ENCODE results near the gene ARAP3. TPM values are rescaled to one million over a fixed set of nuclear protein-coding genes. Genes with fewer than 3 reads are reported as not detected.
A peak's percentile ranks its signal among the peaks of the same experiment; 100 is the strongest.

ARAP3 gene
- total and polyA plus RNA-seq, 4 experiments from 2014 or later: 0.73 to 16.4 (median 14.7) TPM; not detected in 1

DNA sequence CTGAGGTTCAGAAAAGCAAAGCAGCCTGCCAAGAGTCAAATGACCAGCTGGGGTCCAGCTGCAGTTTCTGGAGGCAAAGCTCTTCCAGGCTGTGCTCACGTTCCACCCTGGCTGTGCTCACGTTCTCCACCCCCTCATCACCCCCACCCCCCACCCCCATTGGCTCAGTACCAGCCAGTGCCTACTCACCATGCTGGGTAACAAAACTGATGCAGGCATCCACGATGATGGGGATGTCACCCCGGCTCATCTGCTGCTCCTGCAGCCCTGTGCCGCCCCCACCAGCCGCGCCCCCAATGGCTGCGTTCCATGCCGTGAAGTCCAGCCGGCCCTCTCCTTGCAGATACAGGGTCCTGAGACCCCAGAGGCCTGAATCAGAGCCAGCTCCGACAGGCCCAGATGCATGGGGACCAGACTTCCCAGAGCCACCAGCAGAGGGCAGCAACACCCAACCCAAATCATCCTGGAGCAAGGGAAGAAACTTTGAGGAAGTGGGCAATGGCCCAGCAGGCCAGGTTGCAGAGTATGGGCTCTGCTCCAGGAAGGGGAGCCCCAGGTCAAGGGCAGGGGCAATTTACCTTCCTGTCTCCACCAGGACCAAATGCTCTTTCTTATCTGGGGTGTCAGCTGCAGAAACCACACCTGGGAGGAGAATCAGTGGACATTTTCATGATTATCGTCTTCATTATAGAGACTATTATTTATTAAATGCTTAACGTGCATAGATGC lies 17.1 kb downstream of the ARAP3 start:
- Mint-ChIP-seq H3K4me1 (peaks cover 2 to 5% (median 4%) of the 10 kb centered on the region in 4 donors), H3K27me3 (no peaks in the 10 kb centered on the region), H3K9me3 (no peaks in the 10 kb centered on the region), H3K4me3 (no peak overlapping the region), H3K36me3 (no peaks in the 10 kb centered on the region), H3K27ac (no peak overlapping the region)
- H3K27me3 ChIP-seq (ENCODE audit: insufficient read depth, low read length): no peaks in the 10 kb centered on the region
- ChIA-PET CTCF (ENCODE audit: partially characterized antibody) (interaction anchor here (0.6 to 7.8 kb wide), 32 partner anchors 11 to 479 kb away, joined by 3 to 69 read pairs (median 4); partner anchors contain the start of genes ARAP3, DIAPH1, FCHSD1 and HDAC3), POLR2A (ENCODE audit: partially characterized antibody) (interaction anchor here (0.6 to 1.6 kb wide), 7 partner anchors 8 to 295 kb away, joined by 3 to 7 read pairs (median 3); no protein-coding TSS in a partner anchor)
- intact Hi-C loops (cut with micrococcal nuclease): loop anchor here (1.0 to 10.0 kb wide), 6 partner anchors 149 to 480 kb away; partner anchors contain the start of gene RNF14
- H3K9me3 ChIP-seq (ENCODE audit: control insufficient read depth in 1 of 2, low read length in 2 of 2): no peaks in the 10 kb centered on the region
- no peaks in the 10 kb centered on the region for H3K36me3 ChIP-seq (ENCODE audit: insufficient read depth, low read length)
- peak; percentile 58 to 69 (median 59) for DNase-seq
- no peaks in the 10 kb centered on the region for H3K4me1 ChIP-seq (ENCODE audit: insufficient read depth, low read length)
- no peak overlapping the region for H3K4me3 ChIP-seq (ENCODE audit: low read length in 2 of 2)
- no peak overlapping the region for H3K27ac ChIP-seq (ENCODE audit: low read depth, low read length)

DNA sequence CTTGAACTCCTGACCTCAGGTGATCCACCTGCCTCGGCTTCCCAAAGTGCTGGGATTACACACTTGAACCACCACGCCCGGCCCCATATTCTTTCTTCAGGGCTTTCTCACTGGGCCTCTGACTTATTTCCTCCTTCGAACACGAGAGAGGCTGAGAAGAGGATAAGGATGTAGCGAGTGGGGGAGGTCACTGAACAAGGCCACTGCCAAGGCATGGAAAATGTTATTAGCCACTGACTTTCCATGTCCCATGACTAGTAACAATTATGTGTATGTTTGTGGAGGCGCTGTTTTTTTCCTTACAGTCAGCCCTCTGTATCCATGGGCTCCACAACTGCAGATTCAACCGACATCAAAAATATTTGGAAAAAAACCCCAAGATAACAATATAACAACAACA lies 18.5 kb downstream of the ARAP3 start:
- no peaks in the 10 kb centered on the region for H3K9me3 Mint-ChIP-seq
- Histone ChIP-seq H3K4me3 (ENCODE audit: low read length in 2 of 2) (no peak overlapping the region), H3K36me3 (ENCODE audit: insufficient read depth, low read length) (no peaks in the 10 kb centered on the region), H3K27ac (ENCODE audit: low read depth, low read length) (no peak overlapping the region), H3K9me3 (ENCODE audit: control insufficient read depth in 1 of 2, low read length in 2 of 2) (no peaks in the 10 kb centered on the region), H3K27me3 (ENCODE audit: insufficient read depth, low read length) (no peaks in the 10 kb centered on the region), H3K4me1 (ENCODE audit: insufficient read depth, low read length) (no peaks in the 10 kb centered on the region)
- H3K36me3 Mint-ChIP-seq: no peaks in the 10 kb centered on the region
- H3K27me3 Mint-ChIP-seq: no peaks in the 10 kb centered on the region
- peaks cover 2 to 5% (median 4%) of the 10 kb centered on the region in 4 donors for H3K4me1 Mint-ChIP-seq
- no peak for DNase-seq
- no peak overlapping the region for H3K27ac Mint-ChIP-seq
- no peak overlapping the region for H3K4me3 Mint-ChIP-seq
- POLR2A ChIA-PET (ENCODE audit: partially characterized antibody): interaction anchor here (1.0 kb wide), 1 partner anchor 27 kb away, joined by 3 read pairs; the partner anchor contains the start of genes HDAC3 and RELL2
- intact Hi-C loops (cut with micrococcal nuclease): loop anchor here (10.0 kb wide), 1 partner anchor 481 kb away; no protein-coding TSS in a partner anchor
- CTCF ChIA-PET (ENCODE audit: partially characterized antibody): interaction anchor here (0.7 to 7.8 kb wide), 13 partner anchors 8 to 297 kb away, joined by 3 to 69 read pairs (median 6); partner anchors contain the start of genes FCHSD1 and PCDH1

DNA sequence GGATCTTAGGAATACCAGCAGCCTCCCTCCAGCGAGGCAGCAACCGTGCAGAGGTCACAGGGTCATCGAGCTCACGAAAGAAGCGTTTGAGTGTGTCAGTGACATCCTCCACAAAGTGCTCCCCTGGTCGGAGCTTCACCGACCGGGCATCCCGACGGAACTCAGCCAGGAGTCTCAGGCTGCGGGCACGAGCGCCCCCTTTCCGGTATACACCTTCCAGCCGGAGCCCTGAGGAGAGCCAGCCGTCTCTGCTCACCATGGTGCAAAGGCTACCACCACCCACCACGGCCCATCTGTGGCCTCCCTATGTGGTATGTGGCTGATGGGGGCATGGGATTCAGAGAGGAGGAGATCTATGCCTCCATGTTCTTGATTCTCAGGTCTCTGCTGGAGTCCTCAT lies 20.0 kb downstream of the ARAP3 start:
- H3K4me1 ChIP-seq (ENCODE audit: insufficient read depth, low read length): no peaks in the 10 kb centered on the region
- intact Hi-C loops (cut with micrococcal nuclease): loop anchor here (10.0 kb wide), 1 partner anchor 483 kb away; no protein-coding TSS in a partner anchor
- Mint-ChIP-seq H3K27me3 (no peaks in the 10 kb centered on the region), H3K9me3 (no peaks in the 10 kb centered on the region), H3K36me3 (peaks cover 0 to 6% of the 10 kb centered on the region in 2 donors), H3K4me1 (peaks cover 2 to 5% (median 4%) of the 10 kb centered on the region in 4 donors), H3K4me3 (no peak overlapping the region), H3K27ac (no peak overlapping the region)
- ChIA-PET CTCF (ENCODE audit: partially characterized antibody) (interaction anchor here (1.2 to 1.6 kb wide), 3 partner anchors 11 to 299 kb away, joined by 4 to 6 read pairs (median 4); partner anchors contain the start of gene FCHSD1), POLR2A (ENCODE audit: partially characterized antibody) (interaction anchor here (0.6 kb wide), 1 partner anchor 32 kb away, joined by 4 read pairs; no protein-coding TSS in a partner anchor)
- no peak overlapping the region for H3K27ac ChIP-seq (ENCODE audit: low read depth, low read length)
- H3K27me3 ChIP-seq (ENCODE audit: insufficient read depth, low read length): no peaks in the 10 kb centered on the region
- no peak for DNase-seq
- no peaks in the 10 kb centered on the region for H3K9me3 ChIP-seq (ENCODE audit: control insufficient read depth in 1 of 2, low read length in 2 of 2)
- H3K36me3 ChIP-seq (ENCODE audit: insufficient read depth, low read length): no peaks in the 10 kb centered on the region
- H3K4me3 ChIP-seq (ENCODE audit: low read length in 2 of 2): no peak overlapping the region

DNA sequence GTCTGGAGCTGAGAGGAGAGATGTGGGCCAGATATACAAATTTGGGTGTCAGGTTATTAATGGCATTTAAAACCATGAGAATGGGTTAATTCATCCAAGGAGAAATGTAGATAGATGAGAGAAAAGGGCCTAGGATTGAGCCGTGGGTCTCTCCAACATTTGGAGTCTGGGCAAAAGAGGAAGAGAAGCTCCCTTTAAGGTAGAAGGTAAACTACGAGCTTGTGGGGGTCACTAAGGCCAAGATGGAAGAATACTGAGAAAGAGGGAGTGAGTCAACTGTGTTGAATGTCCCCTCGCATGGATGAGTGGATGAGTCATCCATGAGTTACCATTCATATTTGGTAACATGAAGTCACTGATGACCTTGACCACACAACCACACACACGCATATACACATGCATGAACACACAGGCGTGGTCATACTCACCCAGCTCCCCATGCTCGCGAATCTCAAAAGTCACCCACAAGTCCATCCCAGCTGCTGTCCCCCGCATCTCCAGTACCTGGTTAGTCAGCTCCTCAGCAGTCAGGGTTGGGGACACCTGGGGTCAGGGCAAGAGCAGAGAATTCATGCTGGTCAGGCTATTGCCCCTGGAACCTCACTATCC lies 24.0 kb downstream of the ARAP3 start:
- Histone ChIP-seq H3K4me3 (ENCODE audit: low read length in 2 of 2) (no peak overlapping the region), H3K27ac (ENCODE audit: low read depth, low read length) (no peak overlapping the region), H3K9me3 (ENCODE audit: control insufficient read depth in 1 of 2, low read length in 2 of 2) (no peaks in the 10 kb centered on the region), H3K27me3 (ENCODE audit: insufficient read depth, low read length) (no peaks in the 10 kb centered on the region), H3K4me1 (ENCODE audit: insufficient read depth, low read length) (no peaks in the 10 kb centered on the region), H3K36me3 (ENCODE audit: insufficient read depth, low read length) (no peaks in the 10 kb centered on the region)
- no peaks in the 10 kb centered on the region for H3K27me3 Mint-ChIP-seq
- ChIA-PET POLR2A (ENCODE audit: partially characterized antibody) (no interaction called here), CTCF (ENCODE audit: partially characterized antibody) (interaction anchor here (0.9 to 1.8 kb wide), 3 partner anchors 66 to 222 kb away, joined by 3 to 4 read pairs (median 3); no protein-coding TSS in a partner anchor)
- peaks cover 0 to 13% of the 10 kb centered on the region in 2 donors for H3K36me3 Mint-ChIP-seq
- no peak overlapping the region for H3K4me3 Mint-ChIP-seq
- DNase-seq: no peak
- H3K27ac Mint-ChIP-seq: no peak overlapping the region
- intact Hi-C loops (cut with micrococcal nuclease): no loop called here
- H3K9me3 Mint-ChIP-seq: no peaks in the 10 kb centered on the region
- H3K4me1 Mint-ChIP-seq: peaks cover 0 to 2% (median 1%) of the 10 kb centered on the region in 4 donors

DNA sequence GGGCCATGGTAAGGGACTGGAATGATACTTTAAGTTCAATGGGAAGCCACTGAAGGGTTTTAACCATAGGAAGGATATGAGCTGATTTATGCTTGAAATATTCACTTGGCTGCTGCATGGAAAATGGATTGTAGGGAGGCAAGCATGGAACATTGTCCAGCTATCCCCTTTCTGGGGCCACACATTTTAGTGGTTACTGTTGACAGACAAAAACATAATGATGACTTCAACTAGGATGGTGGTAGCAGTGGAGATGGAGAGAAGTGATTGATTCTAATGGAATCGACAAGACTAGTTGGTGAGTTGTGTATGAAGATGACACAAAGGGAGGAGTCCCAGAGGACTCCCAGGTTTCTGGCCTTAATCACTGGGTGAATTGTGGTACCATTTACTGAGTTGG lies 24.6 kb downstream of the ARAP3 start:
- peaks cover 1 to 9% (median 6%) of the 10 kb centered on the region in 4 donors for H3K4me1 Mint-ChIP-seq
- H3K27me3 Mint-ChIP-seq: no peaks in the 10 kb centered on the region
- H3K27ac Mint-ChIP-seq: no peak overlapping the region
- peaks cover 0 to 13% of the 10 kb centered on the region in 2 donors for H3K36me3 Mint-ChIP-seq
- DNase-seq: no peak
- Histone ChIP-seq H3K4me3 (ENCODE audit: low read length in 2 of 2) (no peak overlapping the region), H3K9me3 (ENCODE audit: control insufficient read depth in 1 of 2, low read length in 2 of 2) (no peaks in the 10 kb centered on the region), H3K27me3 (ENCODE audit: insufficient read depth, low read length) (no peaks in the 10 kb centered on the region), H3K27ac (ENCODE audit: low read depth, low read length) (no peak overlapping the region), H3K4me1 (ENCODE audit: insufficient read depth, low read length) (peaks cover under 1% of the 10 kb centered on the region), H3K36me3 (ENCODE audit: insufficient read depth, low read length) (no peaks in the 10 kb centered on the region)
- ChIA-PET CTCF (ENCODE audit: partially characterized antibody) (interaction anchor here (1.8 kb wide), 1 partner anchor 65 kb away, joined by 4 read pairs; no protein-coding TSS in a partner anchor), POLR2A (ENCODE audit: partially characterized antibody) (no interaction called here)
- no peaks in the 10 kb centered on the region for H3K9me3 Mint-ChIP-seq
- intact Hi-C loops (cut with micrococcal nuclease): no loop called here
- no peak overlapping the region for H3K4me3 Mint-ChIP-seq

DNA sequence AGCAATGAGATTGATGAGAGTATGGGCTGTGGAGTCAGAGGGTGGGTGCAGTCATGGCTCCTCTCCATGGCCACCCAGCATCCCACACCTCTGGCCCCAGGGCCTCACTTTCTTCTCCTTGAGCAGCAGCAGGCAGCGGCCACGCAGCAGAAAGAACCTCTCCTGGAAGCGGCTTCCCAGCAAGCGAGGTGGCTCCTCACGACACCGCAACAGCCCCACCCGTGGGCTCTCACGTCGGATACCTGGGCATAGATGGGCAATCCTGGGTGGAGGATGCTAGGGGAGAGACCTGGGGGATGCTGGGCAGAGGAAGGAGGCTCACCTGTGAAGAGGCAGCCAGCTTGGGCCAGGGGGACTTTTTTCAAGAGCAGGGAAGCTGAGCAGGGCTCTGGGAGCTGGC lies 25.6 kb downstream of the ARAP3 start:
- POLR2A ChIA-PET (ENCODE audit: partially characterized antibody): interaction anchor here (0.6 kb wide), 1 partner anchor 1122 kb away, joined by 3 read pairs; no protein-coding TSS in a partner anchor
- H3K27me3 Mint-ChIP-seq: no peaks in the 10 kb centered on the region

DNA sequence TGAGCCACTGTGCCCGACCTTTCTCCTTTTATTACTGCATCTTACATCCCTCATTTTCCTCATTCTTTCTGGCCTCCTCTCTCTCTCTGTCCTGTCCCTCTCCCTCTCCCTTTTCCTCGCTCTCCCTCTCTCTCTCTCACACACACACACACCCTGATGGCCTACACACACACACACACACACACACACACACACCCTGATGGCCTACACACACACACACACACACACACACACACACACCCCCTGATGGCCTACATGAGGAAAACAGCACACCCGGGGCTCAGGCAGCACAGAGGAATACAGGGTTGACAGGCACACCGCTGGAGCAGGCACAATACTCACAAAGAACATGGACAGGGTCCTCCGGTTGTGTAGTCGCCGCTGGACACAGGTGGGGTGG lies 27.0 kb downstream of the ARAP3 start:
- H3K4me3 Mint-ChIP-seq: no peak overlapping the region
- peaks cover 19% of the 10 kb centered on the region for H3K4me1 ChIP-seq (ENCODE audit: insufficient read depth, low read length)
- H3K27ac Mint-ChIP-seq: no peak overlapping the region
- H3K4me3 ChIP-seq (ENCODE audit: low read length in 2 of 2): no peak overlapping the region
- no peak overlapping the region for H3K27ac ChIP-seq (ENCODE audit: low read depth, low read length)
- H3K4me1 Mint-ChIP-seq: peaks cover 13 to 33% (median 22%) of the 10 kb centered on the region in 4 donors
- H3K9me3 ChIP-seq (ENCODE audit: control insufficient read depth in 1 of 2, low read length in 2 of 2): no peaks in the 10 kb centered on the region
- ChIA-PET POLR2A (ENCODE audit: partially characterized antibody) (no interaction called here), CTCF (ENCODE audit: partially characterized antibody) (interaction anchor here (1.1 kb wide), 2 partner anchors 63 to 91 kb away, joined by 3 to 5 read pairs; no protein-coding TSS in a partner anchor)
- no peak for DNase-seq
- intact Hi-C loops (cut with micrococcal nuclease): no loop called here
- no peaks in the 10 kb centered on the region for H3K27me3 Mint-ChIP-seq
- no peaks in the 10 kb centered on the region for H3K9me3 Mint-ChIP-seq
- H3K36me3 Mint-ChIP-seq: peaks cover 3 to 13% of the 10 kb centered on the region in 2 donors
- no peaks in the 10 kb centered on the region for H3K27me3 ChIP-seq (ENCODE audit: insufficient read depth, low read length)
- no peaks in the 10 kb centered on the region for H3K36me3 ChIP-seq (ENCODE audit: insufficient read depth, low read length)

More for the DNA sequence above, 25.6 kb downstream of the ARAP3 start:
- no peaks in the 10 kb centered on the region for H3K27me3 ChIP-seq (ENCODE audit: insufficient read depth, low read length)
- no peak for DNase-seq
- H3K36me3 ChIP-seq (ENCODE audit: insufficient read depth, low read length): no peaks in the 10 kb centered on the region
- H3K9me3 Mint-ChIP-seq: no peaks in the 10 kb centered on the region
- H3K4me1 Mint-ChIP-seq: peaks cover 8 to 19% (median 15%) of the 10 kb centered on the region in 4 donors
- H3K4me1 ChIP-seq (ENCODE audit: insufficient read depth, low read length): peaks cover 10% of the 10 kb centered on the region
- no peak overlapping the region for H3K27ac Mint-ChIP-seq
- no peak overlapping the region for H3K4me3 Mint-ChIP-seq
- no peak overlapping the region for H3K27ac ChIP-seq (ENCODE audit: low read depth, low read length)
- no peaks in the 10 kb centered on the region for H3K9me3 ChIP-seq (ENCODE audit: control insufficient read depth in 1 of 2, low read length in 2 of 2)
- H3K36me3 Mint-ChIP-seq: peaks cover 0 to 13% of the 10 kb centered on the region in 2 donors
- intact Hi-C loops (cut with micrococcal nuclease): no loop called here
- CTCF ChIA-PET (ENCODE audit: partially characterized antibody): interaction anchor here (1.0 kb wide), 1 partner anchor 10 kb away, joined by 3 read pairs; no protein-coding TSS in a partner anchor
- no peak overlapping the region for H3K4me3 ChIP-seq (ENCODE audit: low read length in 2 of 2)

Data from CD4-positive, alpha-beta memory T cell (primary cell).